HEK293 (cell line): ENCODE data around the gene AAR2.

Source experiments
- ATF2 ChIP-seq: fragments of 450-650 bp; formaldehyde crosslinking; IDR thresholded peaks from 2 replicates; pipeline ENCODE4 v1.5.1; 2016; ENCODE audit warnings: missing biosample characterization, missing genetic modification characterization, low read depth
- GLI2 ChIP-seq: fragments of 450-650 bp; formaldehyde crosslinking; IDR thresholded peaks from 2 replicates; pipeline ENCODE4; 2017; ENCODE audit warnings: missing biosample characterization, missing genetic modification characterization, low read depth, borderline replicate concordance
- RBAK ChIP-seq: fragments of 450-650 bp; formaldehyde crosslinking; IDR thresholded peaks from 2 replicates; pipeline ENCODE4 v1.5.1; 2016; ENCODE audit warnings: missing biosample characterization, missing genetic modification characterization
- SP2 ChIP-seq: fragments of 450-650 bp; formaldehyde crosslinking; IDR thresholded peaks from 2 replicates; pipeline ENCODE4 v1.5.1; 2016; ENCODE audit warnings: missing biosample characterization, missing genetic modification characterization
- ZNF23 ChIP-seq: fragments of 450-650 bp; formaldehyde crosslinking; IDR thresholded peaks from 2 replicates; pipeline ENCODE4 v1.5.1; 2016; ENCODE audit warnings: missing biosample characterization, missing genetic modification characterization, borderline replicate concordance

GRCh38 chr20:36285746-36286447 is 49.6 kb downstream of the AAR2 start:
- TF ChIP-seq ZNF23 (tag by site-specific recombination) (no peak), SP2 (tag by site-specific recombination) (no peak), RBAK (tag by site-specific recombination) (no peak), GLI2 (tag by site-specific recombination) (no peak), ATF2 (tag by site-specific recombination) (no peak)
